CD14-positive monocyte (primary cell): ENCODE data around the gene LAMC1. TPM values are rescaled to one million over a fixed set of nuclear protein-coding genes. Genes with fewer than 3 reads are reported as not detected.

Experiments used
- DNase-seq, 3 donors: peaks; one replicate each; pipeline ENCODE4 v3.0.0-alpha.2; 2011 to 2022
- H2AFZ ChIP-seq: 2 replicates; pipeline ENCODE4 v1.6.0; 2012; ENCODE audit warnings: mild to moderate bottlenecking, low read depth, low read length, inconsistent platforms; ENCODE audit not compliant: insufficient read depth, poor library complexity, severe bottlenecking
- H3K27ac ChIP-seq, 2 donors: 1 replicate in 1 of 2; 2 replicates in 1 of 2; pipeline ENCODE4 v1.5.1; 2012 to 2013; ENCODE audit warnings: low read length in 2 of 2, control low read depth in 1 of 2, inconsistent platforms in 1 of 2, low read depth in 1 of 2, mild to moderate bottlenecking in 1 of 2
- H3K27me3 ChIP-seq, 2 donors: one replicate each; pipeline versions ENCODE4 v1.6.0 to v1.6.1; 2011 to 2013; ENCODE audit warnings: low read length in 2 of 2; ENCODE audit not compliant: control insufficient read depth in 2 of 2, insufficient read depth in 2 of 2
- H3K36me3 ChIP-seq, 2 donors: replicated peaks in 1 of 2; 1 replicate in 1 of 2; 2 replicates in 1 of 2; pipeline versions ENCODE4 v1.5.1 to v1.6.1; 2012 to 2013; ENCODE audit warnings: low read length in 2 of 2, control low read depth in 1 of 2, inconsistent platforms in 1 of 2, mild to moderate bottlenecking in 1 of 2; ENCODE audit not compliant: insufficient read depth in 2 of 2, control insufficient read depth in 1 of 2
- H3K4me1 ChIP-seq, 2 donors: 1 replicate in 1 of 2; 2 replicates in 1 of 2; pipeline versions ENCODE4 v1.5.1 to v1.6.1; 2012 to 2013; ENCODE audit warnings: low read length in 2 of 2, control low read depth in 1 of 2, inconsistent platforms in 1 of 2, mild to moderate bottlenecking in 1 of 2, moderate library complexity in 1 of 2; ENCODE audit not compliant: insufficient read depth in 2 of 2, control insufficient read depth in 1 of 2
- H3K4me2 ChIP-seq: replicated peaks from 2 replicates; pipeline ENCODE3; 2012; ENCODE audit warnings: low read length, moderate library complexity, mild to moderate bottlenecking; ENCODE audit not compliant: poor library complexity, severe bottlenecking; ENCODE audit errors: extremely low read depth
- H3K4me3 ChIP-seq, 3 experiments: fragments of 200-600 bp in 1 of 3; sonication (generic) in 1 of 3; replicated peaks in 1 of 3; 1 replicate in 2 of 3; 2 replicates in 1 of 3; pipeline ENCODE4 v1.5.1; 2011 to 2013; ENCODE audit warnings: low read length in 3 of 3, mild to moderate bottlenecking in 3 of 3, control low read depth in 2 of 3, low read depth in 2 of 3, inconsistent platforms in 1 of 3, moderate library complexity in 1 of 3
- H3K79me2 ChIP-seq: 2 replicates; pipeline ENCODE4 v1.6.0; 2012; ENCODE audit warnings: mild to moderate bottlenecking, control low read depth, inconsistent platforms, low read length, moderate library complexity; ENCODE audit not compliant: insufficient read depth
- H3K9ac ChIP-seq: 2 replicates; pipeline ENCODE4 v1.6.0; 2017; ENCODE audit warnings: low read length, mild to moderate bottlenecking; ENCODE audit not compliant: insufficient read depth, poor library complexity, severe bottlenecking
- H3K9me3 ChIP-seq, 2 donors: replicated peaks in 1 of 2; 1 replicate in 1 of 2; 2 replicates in 1 of 2; pipeline versions ENCODE4 v1.5.1 to v1.6.1; 2012 to 2013; ENCODE audit warnings: low read length in 2 of 2, control low read depth in 1 of 2; ENCODE audit not compliant: control insufficient read depth in 1 of 2, insufficient read depth in 1 of 2
- H4K20me1 ChIP-seq: 2 replicates; pipeline ENCODE4 v1.6.0; 2012; ENCODE audit warnings: mild to moderate bottlenecking, low read length, control low read depth, moderate library complexity; ENCODE audit not compliant: insufficient read depth
- H3K27ac Mint-ChIP-seq, 7 donors: one replicate each; pipeline ENCODE4 v1.8.0; 2020; ENCODE audit warnings: mild to moderate bottlenecking in 7 of 7, mixed read lengths in 7 of 7, moderate library complexity in 6 of 7, inconsistent platforms in 2 of 7
- H3K27me3 Mint-ChIP-seq, 3 donors: one replicate each; pipeline ENCODE4 v1.8.0; 2021 to 2022; ENCODE audit warnings: low read depth in 3 of 3, mild to moderate bottlenecking in 3 of 3, mixed read lengths in 3 of 3, moderate library complexity in 3 of 3, inconsistent platforms in 1 of 3
- H3K36me3 Mint-ChIP-seq, 2 donors: one replicate each; pipeline ENCODE4 v1.8.0; 2020; ENCODE audit warnings: mixed read lengths in 2 of 2, inconsistent platforms in 1 of 2, mild to moderate bottlenecking in 1 of 2
- H3K4me1 Mint-ChIP-seq: one replicate; pipeline ENCODE4 v1.8.0; 2020; ENCODE audit warnings: mild to moderate bottlenecking, mixed read lengths
- H3K4me3 Mint-ChIP-seq, 2 donors: one replicate each; pipeline ENCODE4 v1.8.0; 2020; ENCODE audit warnings: mild to moderate bottlenecking in 2 of 2, mixed read lengths in 2 of 2, moderate library complexity in 1 of 2
- H3K9me3 Mint-ChIP-seq, 7 donors: one replicate each; pipeline ENCODE4 v1.8.0; 2020 to 2022; ENCODE audit warnings: mixed read lengths in 7 of 7, mild to moderate bottlenecking in 6 of 7, moderate library complexity in 6 of 7, inconsistent platforms in 2 of 7
- WGBS: methylation state at CpG from one replicate; pipeline ENCODE4 v1.1.5; 2013; ENCODE audit warnings: missing lambda C conversion rate; ENCODE audit not compliant: insufficient coverage; 5-methylcytosine and 5-hydroxymethylcytosine counted together
- intact Hi-C, 2 donors: fragments of 100-400 bp; cut with micrococcal nuclease; formaldehyde crosslinking; loops; one replicate each; pipeline versions ENCODE4 v1.15.0 to v1.15.1; 2023
- polyA plus RNA-seq, 3 donors: library from polyadenylated mRNA; depleted of rRNA in 1 of 3; unstranded in 2 of 3; stranded (reverse) in 1 of 3; fragments of 300-500 nt in 2 of 3; fragments of >200 nt in 1 of 3; fragmentation: Illumina TruSeq in 2 of 3; gene quantifications; 1 replicate in 2 of 3; 2 replicates in 1 of 3; pipeline ENCODE4 v1.2.3, GENCODE V29; 2012 to 2021
- TF ChIP-seq, protein P1 (sequence below): fragments of 200-600 bp; IDR thresholded peaks from one replicate; pipeline ENCODE4 v1.8.0; 2022; ENCODE audit warnings: antibody characterized with exemption, mild to moderate bottlenecking

LAMC1 gene
- polyA plus RNA-seq, 3 donors: 0.34 to 1.7 (median 0.95) TPM

DNA sequence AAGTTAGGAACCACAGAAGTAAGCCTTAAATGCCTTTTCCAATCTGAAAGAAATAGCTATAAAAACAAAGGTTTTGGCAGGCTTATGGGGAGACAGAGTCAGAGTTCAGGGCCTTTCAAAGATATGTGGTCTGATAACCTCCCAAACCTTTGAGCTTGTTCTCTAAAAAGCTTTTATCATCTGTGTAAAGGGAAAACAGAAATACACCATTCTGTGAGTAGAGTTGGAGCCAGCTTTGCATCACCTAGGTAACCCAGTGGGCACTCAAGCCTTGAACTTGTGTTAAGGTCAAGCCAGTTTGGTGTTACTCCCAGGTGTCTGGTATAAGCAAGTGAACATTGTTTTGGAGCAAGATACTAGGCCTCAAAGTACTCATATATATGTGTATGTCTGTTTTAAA, 50.1 kb downstream of the LAMC1 start:
- H3K9me3 Mint-ChIP-seq: no peaks in the 10 kb centered on the region
- intact Hi-C loops: no loop called here
- TF ChIP-seq, protein P1, sequence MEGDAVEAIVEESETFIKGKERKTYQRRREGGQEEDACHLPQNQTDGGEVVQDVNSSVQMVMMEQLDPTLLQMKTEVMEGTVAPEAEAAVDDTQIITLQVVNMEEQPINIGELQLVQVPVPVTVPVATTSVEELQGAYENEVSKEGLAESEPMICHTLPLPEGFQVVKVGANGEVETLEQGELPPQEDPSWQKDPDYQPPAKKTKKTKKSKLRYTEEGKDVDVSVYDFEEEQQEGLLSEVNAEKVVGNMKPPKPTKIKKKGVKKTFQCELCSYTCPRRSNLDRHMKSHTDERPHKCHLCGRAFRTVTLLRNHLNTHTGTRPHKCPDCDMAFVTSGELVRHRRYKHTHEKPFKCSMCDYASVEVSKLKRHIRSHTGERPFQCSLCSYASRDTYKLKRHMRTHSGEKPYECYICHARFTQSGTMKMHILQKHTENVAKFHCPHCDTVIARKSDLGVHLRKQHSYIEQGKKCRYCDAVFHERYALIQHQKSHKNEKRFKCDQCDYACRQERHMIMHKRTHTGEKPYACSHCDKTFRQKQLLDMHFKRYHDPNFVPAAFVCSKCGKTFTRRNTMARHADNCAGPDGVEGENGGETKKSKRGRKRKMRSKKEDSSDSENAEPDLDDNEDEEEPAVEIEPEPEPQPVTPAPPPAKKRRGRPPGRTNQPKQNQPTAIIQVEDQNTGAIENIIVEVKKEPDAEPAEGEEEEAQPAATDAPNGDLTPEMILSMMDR: no peak
- Histone ChIP-seq H3K9ac (no peak overlapping the region), H2AFZ (no peak overlapping the region), H3K4me1 (no peaks in the 10 kb centered on the region), H3K27me3 (no peaks in the 10 kb centered on the region), H3K4me2 (no peak overlapping the region), H3K36me3 (no peaks in the 10 kb centered on the region), H3K9me3 (no peaks in the 10 kb centered on the region), H3K79me2 (no peaks in the 10 kb centered on the region), H3K4me3 (no peak overlapping the region), H4K20me1 (no peaks in the 10 kb centered on the region), H3K27ac (no peak overlapping the region)
- DNase-seq: no peak
- H3K4me3 Mint-ChIP-seq: no peak overlapping the region
- H3K36me3 Mint-ChIP-seq: no peaks in the 10 kb centered on the region
- H3K4me1 Mint-ChIP-seq: peaks cover 8% of the 10 kb centered on the region
- H3K27ac Mint-ChIP-seq: no peak overlapping the region
- H3K27me3 Mint-ChIP-seq: peaks cover 0 to 3% (median 2%) of the 10 kb centered on the region in 3 donors

DNA sequence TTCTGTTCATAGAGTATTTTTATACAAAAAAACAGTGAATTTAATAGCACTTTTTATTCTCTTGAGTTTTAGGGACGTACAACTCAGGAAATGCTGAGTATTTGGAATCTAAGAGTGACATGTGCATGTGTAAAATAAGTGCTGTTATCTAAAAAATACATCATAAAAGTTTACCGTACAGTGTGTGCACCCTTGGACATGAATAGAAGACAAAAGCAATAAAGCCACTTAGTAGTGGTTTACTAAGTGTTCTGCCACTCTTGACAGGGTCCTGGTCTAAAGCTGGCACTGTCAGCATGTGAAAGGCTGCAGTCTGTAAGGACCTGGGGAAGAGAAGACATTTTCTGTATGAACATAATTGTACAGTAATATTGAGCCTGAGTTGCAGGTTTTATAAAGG, 51.0 kb downstream of the LAMC1 start:
- no peak overlapping the region for H3K4me3 ChIP-seq
- no peaks in the 10 kb centered on the region for H3K9me3 Mint-ChIP-seq
- no peak for DNase-seq
- no peak overlapping the region for H3K27ac ChIP-seq
- WGBS: 86% methylated on average over 1 of the region's 2 CpGs
- no peaks in the 10 kb centered on the region for H3K9me3 ChIP-seq
- H3K36me3 Mint-ChIP-seq: no peaks in the 10 kb centered on the region
- no peak overlapping the region for H2AFZ ChIP-seq
- no peaks in the 10 kb centered on the region for H3K27me3 ChIP-seq
- TF ChIP-seq, protein P1: no peak
- H4K20me1 ChIP-seq: no peaks in the 10 kb centered on the region
- H3K36me3 ChIP-seq: no peaks in the 10 kb centered on the region
- intact Hi-C loops: no loop called here
- no peaks in the 10 kb centered on the region for H3K79me2 ChIP-seq
- H3K4me2 ChIP-seq: no peak overlapping the region
- no peak overlapping the region for H3K27ac Mint-ChIP-seq
- no peak overlapping the region for H3K9ac ChIP-seq
- H3K4me3 Mint-ChIP-seq: no peak overlapping the region
- H3K27me3 Mint-ChIP-seq: peaks cover 0 to 3% (median 2%) of the 10 kb centered on the region in 3 donors
- no peaks in the 10 kb centered on the region for H3K4me1 ChIP-seq
- H3K4me1 Mint-ChIP-seq: peaks cover 8% of the 10 kb centered on the region
